ENCODE results near the gene KANK2.

DNA sequence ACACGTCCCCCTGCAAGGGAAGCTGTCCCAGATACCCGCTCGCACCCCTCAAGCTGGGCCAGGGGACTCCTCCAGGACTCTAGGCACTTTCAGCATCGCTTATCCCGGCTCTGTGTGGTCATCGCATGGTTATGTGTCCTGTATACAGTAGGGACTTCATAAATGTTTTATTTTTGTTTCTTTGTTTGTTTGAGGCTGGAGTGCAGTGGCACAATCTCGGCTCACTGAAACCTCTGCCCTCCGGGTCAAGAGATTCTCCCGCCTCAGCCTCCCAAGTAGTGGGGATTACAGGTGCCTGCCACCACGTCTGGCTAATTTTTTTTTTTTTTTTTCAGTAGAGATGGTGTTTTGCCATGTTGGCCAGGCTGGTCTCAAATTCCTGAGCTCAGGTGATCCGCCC is 49.6 kb upstream of the KANK2 start:
- TF ChIP-seq, protein P1, sequence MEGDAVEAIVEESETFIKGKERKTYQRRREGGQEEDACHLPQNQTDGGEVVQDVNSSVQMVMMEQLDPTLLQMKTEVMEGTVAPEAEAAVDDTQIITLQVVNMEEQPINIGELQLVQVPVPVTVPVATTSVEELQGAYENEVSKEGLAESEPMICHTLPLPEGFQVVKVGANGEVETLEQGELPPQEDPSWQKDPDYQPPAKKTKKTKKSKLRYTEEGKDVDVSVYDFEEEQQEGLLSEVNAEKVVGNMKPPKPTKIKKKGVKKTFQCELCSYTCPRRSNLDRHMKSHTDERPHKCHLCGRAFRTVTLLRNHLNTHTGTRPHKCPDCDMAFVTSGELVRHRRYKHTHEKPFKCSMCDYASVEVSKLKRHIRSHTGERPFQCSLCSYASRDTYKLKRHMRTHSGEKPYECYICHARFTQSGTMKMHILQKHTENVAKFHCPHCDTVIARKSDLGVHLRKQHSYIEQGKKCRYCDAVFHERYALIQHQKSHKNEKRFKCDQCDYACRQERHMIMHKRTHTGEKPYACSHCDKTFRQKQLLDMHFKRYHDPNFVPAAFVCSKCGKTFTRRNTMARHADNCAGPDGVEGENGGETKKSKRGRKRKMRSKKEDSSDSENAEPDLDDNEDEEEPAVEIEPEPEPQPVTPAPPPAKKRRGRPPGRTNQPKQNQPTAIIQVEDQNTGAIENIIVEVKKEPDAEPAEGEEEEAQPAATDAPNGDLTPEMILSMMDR (IDR thresholded peaks at IDR 0.05; ENCODE audit: borderline replicate concordance, extremely low read depth, low read length, poor library complexity, severe bottlenecking), result no peak
- no peak for TF ChIP-seq EZH2 (IDR thresholded peaks at IDR 0.05; ENCODE audit: borderline replicate concordance, low read depth, low read length, severe bottlenecking)
